GM12801 (cell line): ENCODE measurements around the gene DPH3.

ENCODE experiments used
- TF ChIP-seq, protein P1 (sequence below): IDR thresholded peaks from one replicate; pipeline ENCODE4 v1.5.1; 2011; ENCODE audit warnings: control low read depth; ENCODE audit not compliant: insufficient read length; ENCODE audit errors: extremely low read depth

DPH3 gene

DNA sequence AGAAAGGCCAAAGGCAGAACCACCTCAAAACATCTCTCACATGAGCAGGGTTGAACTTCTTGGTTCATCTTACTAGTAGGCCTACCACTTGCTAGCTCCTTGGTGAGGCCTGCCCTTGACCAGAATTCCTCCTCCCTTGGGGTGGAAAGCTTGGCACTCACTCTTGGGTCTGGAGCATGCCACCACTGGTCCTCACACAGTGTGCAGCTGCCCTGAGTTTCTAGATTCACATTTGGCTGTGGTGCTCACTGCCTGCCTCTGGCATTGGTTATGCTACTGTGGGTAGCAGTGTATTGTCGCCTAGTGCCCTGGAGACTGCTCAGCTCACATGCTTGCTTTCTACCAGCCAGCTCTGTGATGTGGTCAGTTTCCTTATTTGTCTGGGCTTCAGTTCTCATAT is 23.9 kb upstream of the DPH3 start:
- TF ChIP-seq, protein P1, sequence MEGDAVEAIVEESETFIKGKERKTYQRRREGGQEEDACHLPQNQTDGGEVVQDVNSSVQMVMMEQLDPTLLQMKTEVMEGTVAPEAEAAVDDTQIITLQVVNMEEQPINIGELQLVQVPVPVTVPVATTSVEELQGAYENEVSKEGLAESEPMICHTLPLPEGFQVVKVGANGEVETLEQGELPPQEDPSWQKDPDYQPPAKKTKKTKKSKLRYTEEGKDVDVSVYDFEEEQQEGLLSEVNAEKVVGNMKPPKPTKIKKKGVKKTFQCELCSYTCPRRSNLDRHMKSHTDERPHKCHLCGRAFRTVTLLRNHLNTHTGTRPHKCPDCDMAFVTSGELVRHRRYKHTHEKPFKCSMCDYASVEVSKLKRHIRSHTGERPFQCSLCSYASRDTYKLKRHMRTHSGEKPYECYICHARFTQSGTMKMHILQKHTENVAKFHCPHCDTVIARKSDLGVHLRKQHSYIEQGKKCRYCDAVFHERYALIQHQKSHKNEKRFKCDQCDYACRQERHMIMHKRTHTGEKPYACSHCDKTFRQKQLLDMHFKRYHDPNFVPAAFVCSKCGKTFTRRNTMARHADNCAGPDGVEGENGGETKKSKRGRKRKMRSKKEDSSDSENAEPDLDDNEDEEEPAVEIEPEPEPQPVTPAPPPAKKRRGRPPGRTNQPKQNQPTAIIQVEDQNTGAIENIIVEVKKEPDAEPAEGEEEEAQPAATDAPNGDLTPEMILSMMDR, result no peak

DNA sequence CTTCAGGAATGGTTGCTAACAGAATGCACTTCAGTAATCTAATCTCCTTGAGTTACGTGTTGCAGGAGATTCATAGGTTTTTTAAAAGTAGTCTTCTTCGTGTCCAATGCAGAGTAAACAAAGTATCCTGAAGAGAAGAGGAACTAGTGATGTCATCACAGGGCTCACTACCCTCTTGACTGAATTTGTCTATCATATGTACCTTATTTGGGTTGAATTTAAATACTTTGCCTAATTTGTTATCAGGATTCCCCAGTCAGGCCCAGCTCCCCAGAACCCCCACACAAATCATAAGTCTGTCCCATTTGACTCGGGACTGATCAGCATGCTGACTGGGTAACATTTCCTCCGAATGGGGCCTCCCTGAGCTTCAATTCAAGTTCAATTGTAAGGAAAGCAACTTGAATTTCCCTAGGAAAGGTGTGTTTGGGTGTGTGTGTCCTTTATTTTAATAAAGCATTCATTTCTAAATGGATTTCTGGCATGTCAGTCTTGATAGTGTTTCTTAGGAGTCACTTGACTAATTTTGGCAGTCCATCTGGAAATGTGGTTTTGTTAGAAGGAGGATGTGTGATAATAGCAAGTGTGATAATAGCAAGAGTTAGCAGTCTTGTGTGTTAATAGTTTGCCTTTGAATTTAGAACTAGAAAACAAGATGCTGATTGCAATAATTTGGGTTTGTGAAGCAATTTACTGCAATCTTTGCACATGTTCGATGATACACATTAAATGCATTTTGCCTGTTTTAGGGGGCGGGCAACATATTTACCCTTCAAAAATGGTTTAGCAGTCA is 22.2 kb upstream of the DPH3 start:
- TF ChIP-seq, protein P1, result no peak

DNA sequence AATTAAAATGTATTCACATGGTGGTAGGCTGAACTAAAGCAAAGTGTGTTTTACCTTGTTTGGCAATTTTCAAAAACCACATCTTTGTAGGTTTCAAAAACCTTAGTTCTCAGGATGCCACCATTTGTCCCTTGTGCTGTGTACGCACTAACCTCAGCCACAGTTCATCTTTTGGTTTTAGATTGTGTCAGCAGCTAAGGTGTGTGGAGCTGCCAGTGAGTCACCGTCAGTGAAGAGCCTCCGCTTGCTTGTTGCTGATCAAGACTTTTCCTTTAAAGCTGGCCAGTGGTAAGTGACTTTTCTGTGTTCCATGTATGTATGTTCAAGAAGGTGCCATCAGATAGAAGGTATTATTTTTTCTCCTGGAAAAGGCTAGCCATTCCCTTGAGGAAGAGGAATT is 21.4 kb upstream of the DPH3 start:
- TF ChIP-seq, protein P1, result no peak

DNA sequence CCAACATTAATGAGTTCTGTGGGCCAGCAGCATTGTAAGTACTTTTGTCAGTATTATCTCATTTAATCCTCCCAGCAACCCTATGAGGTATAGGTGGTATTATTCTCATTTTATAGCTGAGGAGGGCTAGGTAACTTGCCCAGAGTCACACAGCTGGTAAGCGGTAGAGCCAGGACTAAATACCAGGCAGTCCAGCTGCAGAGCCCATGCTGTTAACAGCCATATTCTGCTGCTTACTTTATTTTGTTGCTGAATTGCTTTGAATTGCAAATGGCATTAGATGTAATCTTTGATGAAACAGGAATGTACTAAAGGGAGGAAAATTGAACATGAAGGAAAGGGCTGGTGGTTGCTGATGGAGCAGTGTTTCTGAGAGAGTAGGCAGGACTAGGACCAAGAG is 19.9 kb upstream of the DPH3 start:
- TF ChIP-seq, protein P1, result no peak

DNA sequence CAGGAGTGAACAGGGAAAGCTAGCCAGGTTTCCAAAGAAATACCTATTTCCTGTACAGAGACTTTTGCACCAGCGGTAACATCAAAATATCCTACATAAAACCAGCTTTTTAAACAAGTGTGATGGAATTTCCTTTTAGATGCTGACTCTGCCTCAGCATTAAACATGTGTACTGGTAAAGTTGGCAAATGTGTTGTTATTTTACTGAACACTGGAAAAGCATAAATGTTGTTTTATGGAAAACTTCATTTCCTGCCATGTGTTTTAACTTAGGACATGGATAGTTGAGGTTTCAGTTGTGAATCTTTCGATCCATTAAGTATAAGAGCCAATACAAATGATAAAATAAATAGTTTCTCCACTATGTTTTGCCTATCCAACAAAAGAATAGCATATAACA is 15.9 kb upstream of the DPH3 start:
- TF ChIP-seq, protein P1, result no peak

DNA sequence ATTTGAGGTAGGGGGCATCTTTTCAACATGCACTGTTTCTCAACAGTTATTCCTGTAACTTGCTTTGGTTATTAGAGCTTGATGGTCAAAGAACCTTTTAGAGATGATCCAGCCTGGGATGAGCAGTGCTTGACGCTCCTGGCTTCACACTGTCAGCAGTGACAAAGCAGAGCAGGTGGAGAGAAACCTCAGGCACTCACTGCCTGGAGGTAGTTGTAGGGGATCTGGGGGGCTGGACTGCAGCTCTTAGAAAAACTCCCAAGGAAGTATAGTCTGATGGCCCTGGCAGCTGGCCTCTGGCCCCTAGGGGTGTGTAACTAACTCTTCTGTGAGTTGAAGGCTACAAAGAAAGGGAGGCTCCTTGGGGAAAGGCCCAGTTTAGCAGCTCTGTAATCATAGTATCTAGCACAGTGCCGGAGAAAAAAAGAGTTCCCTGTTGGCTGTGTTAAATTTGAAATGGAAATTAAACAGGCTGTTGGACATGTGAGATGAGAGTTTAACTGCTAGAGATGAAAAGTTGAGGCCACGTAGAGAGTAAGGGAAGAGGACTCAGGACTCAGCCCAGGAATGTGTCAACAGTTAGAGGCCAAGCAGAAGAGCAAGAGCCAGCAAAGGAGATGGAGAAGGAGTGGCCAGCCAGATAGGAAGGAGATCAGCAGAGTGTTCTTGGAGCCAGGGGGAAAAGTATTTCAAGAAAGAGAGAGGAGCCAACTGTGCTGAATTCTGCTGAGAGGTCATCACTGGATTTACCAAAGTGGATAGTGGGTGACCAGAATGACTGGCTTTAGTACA is 14.5 kb upstream of the DPH3 start:
- TF ChIP-seq, protein P1, result no peak

DNA sequence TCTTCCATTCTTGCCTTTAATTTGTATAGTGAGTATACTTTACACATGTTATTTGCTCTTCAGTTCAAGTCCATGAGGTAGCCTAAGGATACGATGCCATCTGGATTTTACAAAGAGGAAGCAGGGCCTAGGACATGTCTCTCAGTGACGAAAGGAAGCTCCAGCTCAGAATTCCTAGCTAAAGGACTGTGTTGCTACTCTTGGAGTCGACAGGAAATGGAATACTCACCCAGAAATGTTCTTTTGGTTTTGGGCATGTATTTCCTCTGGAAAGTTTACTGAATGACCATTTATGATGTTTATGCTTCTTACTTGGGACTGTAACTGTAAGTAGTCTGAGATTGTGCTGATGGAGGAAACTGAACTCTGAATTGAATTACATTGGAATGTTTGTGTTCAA is 12.7 kb upstream of the DPH3 start:
- TF ChIP-seq, protein P1, result no peak
